H9 (cell line): ENCODE measurements around the gene RNF8. TPM values are rescaled to one million over a fixed set of nuclear protein-coding genes. Genes with fewer than 3 reads are reported as not detected.

Experiments used
- DNase-seq: peaks from one replicate; pipeline ENCODE4 v3.0.0-alpha.2; 2017
- H2AFZ ChIP-seq: one replicate; pipeline ENCODE4 v1.6.1; 2013; ENCODE audit warnings: mild to moderate bottlenecking, low read length, control low read depth, moderate library complexity
- H2AK5ac ChIP-seq: 2 replicates; pipeline ENCODE4 v1.6.1; 2013; ENCODE audit warnings: low read length, control low read depth, mixed read lengths; ENCODE audit not compliant: insufficient read length
- H2BK120ac ChIP-seq: one replicate; pipeline ENCODE4 v1.6.1; 2013; ENCODE audit warnings: low read depth, mild to moderate bottlenecking, low read length, control low read depth, inconsistent platforms; ENCODE audit not compliant: poor library complexity, severe bottlenecking
- H2BK12ac ChIP-seq: 2 replicates; pipeline ENCODE4 v1.6.1; 2013; ENCODE audit warnings: low read length, control low read depth, mixed read lengths, low read depth; ENCODE audit not compliant: insufficient read length
- H2BK15ac ChIP-seq: 2 replicates; pipeline ENCODE4 v1.6.1; 2013; ENCODE audit warnings: low read depth, low read length, control low read depth
- H2BK20ac ChIP-seq: one replicate; pipeline ENCODE4 v1.6.1; 2013; ENCODE audit warnings: low read depth, mild to moderate bottlenecking, low read length, control low read depth, inconsistent platforms; ENCODE audit not compliant: poor library complexity, severe bottlenecking
- H2BK5ac ChIP-seq: 2 replicates; pipeline ENCODE4 v1.6.1; 2013; ENCODE audit warnings: low read length, control low read depth, mixed read lengths; ENCODE audit not compliant: insufficient read length
- H3K14ac ChIP-seq: 2 replicates; pipeline ENCODE4 v1.6.1; 2013; ENCODE audit warnings: low read length, control low read depth; ENCODE audit not compliant: insufficient read depth
- H3K18ac ChIP-seq: 2 replicates; pipeline ENCODE4 v1.6.1; 2013; ENCODE audit warnings: low read depth, mild to moderate bottlenecking, mixed read lengths, low read length, control low read depth; ENCODE audit not compliant: insufficient read length
- H3K23ac ChIP-seq: 2 replicates; pipeline ENCODE4 v1.6.1; 2013; ENCODE audit warnings: low read length, control low read depth, mixed read lengths, low read depth; ENCODE audit not compliant: insufficient read length
- H3K23me2 ChIP-seq: 2 replicates; pipeline ENCODE4 v1.6.1; 2013; ENCODE audit warnings: low read depth, mild to moderate bottlenecking, mixed read lengths, low read length, control low read depth; ENCODE audit not compliant: insufficient read length, poor library complexity, severe bottlenecking
- H3K27ac ChIP-seq: 2 replicates; pipeline ENCODE4 v1.5.1; 2013; ENCODE audit warnings: low read length, control low read depth, mixed read lengths, low read depth; ENCODE audit not compliant: insufficient read length
- H3K27me3 ChIP-seq: 2 replicates; pipeline ENCODE4 v1.6.1; 2013; ENCODE audit warnings: low read length, control low read depth, inconsistent platforms; ENCODE audit not compliant: insufficient read depth
- H3K4ac ChIP-seq: 2 replicates; pipeline ENCODE4 v1.6.1; 2013; ENCODE audit warnings: low read depth, mild to moderate bottlenecking, control low read depth, inconsistent platforms, low read length, moderate library complexity
- H3K4me1 ChIP-seq: 2 replicates; pipeline ENCODE4 v1.6.1; 2013; ENCODE audit warnings: low read length, control low read depth, inconsistent platforms; ENCODE audit not compliant: insufficient read depth
- H3K4me2 ChIP-seq: 2 replicates; pipeline ENCODE4 v1.6.1; 2013; ENCODE audit warnings: low read length, control low read depth, mixed read lengths; ENCODE audit not compliant: insufficient read length, insufficient read depth
- H3K56ac ChIP-seq: 2 replicates; pipeline ENCODE4 v1.6.1; 2013; ENCODE audit warnings: low read depth, mild to moderate bottlenecking, mixed read lengths, low read length, control low read depth; ENCODE audit not compliant: insufficient read length
- H3K79me1 ChIP-seq: 2 replicates; pipeline ENCODE4 v1.6.1; 2013; ENCODE audit warnings: low read depth, mild to moderate bottlenecking, moderate library complexity, low read length, control low read depth, inconsistent platforms; ENCODE audit not compliant: insufficient read depth, poor library complexity, severe bottlenecking
- H3K79me2 ChIP-seq: 2 replicates; pipeline ENCODE4 v1.6.1; 2013; ENCODE audit warnings: low read length, control low read depth, inconsistent platforms; ENCODE audit not compliant: insufficient read depth
- H3K9ac ChIP-seq: 2 replicates; pipeline ENCODE4 v1.6.1; 2013; ENCODE audit warnings: low read length, control low read depth, mixed read lengths; ENCODE audit not compliant: insufficient read length; ENCODE audit errors: extremely low read depth
- H3K9me3 ChIP-seq: one replicate; pipeline ENCODE4 v1.6.1; 2013; ENCODE audit warnings: low read depth, low read length, inconsistent platforms; ENCODE audit not compliant: control insufficient read depth
- H3T11ph ChIP-seq: one replicate; pipeline ENCODE4 v1.6.1; 2013; ENCODE audit warnings: mild to moderate bottlenecking, low read length, control low read depth, inconsistent platforms
- H4K20me1 ChIP-seq: one replicate; pipeline ENCODE4 v1.6.1; 2013; ENCODE audit not compliant: control insufficient read depth, insufficient read length, insufficient read depth
- H4K5ac ChIP-seq: 2 replicates; pipeline ENCODE4 v1.6.1; 2013; ENCODE audit warnings: low read depth, mild to moderate bottlenecking, mixed read lengths, low read length, control low read depth; ENCODE audit not compliant: insufficient read length
- H4K8ac ChIP-seq: replicated peaks from 2 replicates; pipeline ENCODE4 v1.6.1; 2013; ENCODE audit warnings: low read length, control low read depth, mixed read lengths, low read depth; ENCODE audit not compliant: insufficient read length
- H4K91ac ChIP-seq: 2 replicates; pipeline ENCODE4 v1.6.1; 2013; ENCODE audit warnings: low read depth, mild to moderate bottlenecking, moderate library complexity, mixed read lengths, low read length, control low read depth; ENCODE audit not compliant: insufficient read length
- H3K27ac Mint-ChIP-seq, 3 experiments: 2 replicates in 2 of 3; 3 replicates in 1 of 3; pipeline ENCODE4 v1.8.0; 2020 to 2021; ENCODE audit warnings: mixed read lengths in 3 of 3, mild to moderate bottlenecking in 1 of 3, moderate library complexity in 1 of 3
- H3K27me3 Mint-ChIP-seq: 2 replicates; pipeline ENCODE4 v1.8.0; 2021; ENCODE audit warnings: low read depth, mild to moderate bottlenecking, moderate library complexity, mixed read lengths
- H3K36me3 Mint-ChIP-seq, 3 experiments: 2 replicates in 2 of 3; 3 replicates in 1 of 3; pipeline ENCODE4 v1.8.0; 2020 to 2021; ENCODE audit warnings: low read depth in 3 of 3, mixed read lengths in 3 of 3; ENCODE audit not compliant: insufficient read depth in 1 of 3
- H3K4me1 Mint-ChIP-seq, 2 experiments: 2 replicates each; pipeline ENCODE4 v1.8.0; 2020; ENCODE audit warnings: mixed read lengths in 2 of 2
- H3K4me3 Mint-ChIP-seq, 2 experiments: 2 replicates in 1 of 2; 3 replicates in 1 of 2; pipeline ENCODE4 v1.8.0; 2020 to 2021; ENCODE audit warnings: mild to moderate bottlenecking in 2 of 2, mixed read lengths in 2 of 2, moderate library complexity in 1 of 2
- H3K9me3 Mint-ChIP-seq, 2 experiments: 2 replicates in 1 of 2; 3 replicates in 1 of 2; pipeline ENCODE4 v1.8.0; 2020; ENCODE audit warnings: mild to moderate bottlenecking in 2 of 2, mixed read lengths in 2 of 2, moderate library complexity in 1 of 2
- WGBS: extraction: QIAGEN DNeasy Blood & Tissue Kit; methylation state at CpG from one replicate; pipeline ENCODE4 v1.1.7; 2013; ENCODE audit warnings: missing lambda C conversion rate, low lambda C conversion rate, mixed read lengths; ENCODE audit not compliant: insufficient read length; ENCODE audit errors: extremely low coverage; 5-methylcytosine and 5-hydroxymethylcytosine counted together
- total RNA-seq: library from RNA; stranded (reverse); gene quantifications from 2 replicates; pipeline ENCODE4 v1.2.1, GENCODE V29; 2021
- TF ChIP-seq, protein P1 (sequence below): fragments of 200-600 bp; sonication (generic); conservative IDR thresholded peaks from 3 replicates; pipeline ENCODE4 v1.8.0; 2021; ENCODE audit warnings: antibody characterized with exemption, mild to moderate bottlenecking

Gene RNF8
- total RNA-seq, 1 experiment from 2014 or later: 34.7 TPM

DNA sequence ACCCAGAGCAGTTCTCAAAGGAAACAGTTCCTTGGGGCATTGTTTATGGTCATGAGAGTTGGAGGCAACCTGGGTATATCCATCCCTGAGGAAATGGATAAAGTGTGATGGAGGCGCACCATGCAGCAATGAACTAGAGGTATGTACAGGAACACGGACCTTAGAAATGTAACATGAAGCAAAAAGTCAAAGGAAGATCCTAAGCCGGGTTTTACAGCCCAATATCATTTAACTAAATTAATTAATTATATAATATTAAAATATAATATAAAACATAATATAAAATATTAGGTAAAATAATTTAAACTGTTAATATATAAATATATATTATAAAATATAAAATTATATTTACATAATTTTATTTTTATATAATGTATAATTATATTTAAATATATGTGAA is 44.1 kb upstream of the RNF8 start:
- no peak overlapping the region for H2AFZ ChIP-seq
- H3K79me1 ChIP-seq: no peaks in the 10 kb centered on the region
- no CpG with 5 or more reads among the region's 3 CpGs for WGBS
- Mint-ChIP-seq H3K4me1 (no peaks in the 10 kb centered on the region; a peak in 1 of 4 replicates), H3K9me3 (no peaks in the 10 kb centered on the region; a peak in 1 of 5 replicates), H3K36me3 (peaks cover 2 to 29% (median 19%) of the 10 kb centered on the region in 3 experiments), H3K27ac (no peak overlapping the region), H3K27me3 (no peaks in the 10 kb centered on the region), H3K4me3 (no peak overlapping the region)
- no peak for DNase-seq
- H2BK120ac ChIP-seq: no peak overlapping the region
- H3K79me2 ChIP-seq: no peaks in the 10 kb centered on the region
- H3K27me3 ChIP-seq: no peaks in the 10 kb centered on the region
- H3K4me2 ChIP-seq: no peak overlapping the region
- no peak overlapping the region for H3K14ac ChIP-seq
- H2BK5ac ChIP-seq: no peak overlapping the region
- no peaks in the 10 kb centered on the region for H3K23me2 ChIP-seq
- no peak overlapping the region for H2AK5ac ChIP-seq
- H2BK20ac ChIP-seq: no peak overlapping the region
- no peak overlapping the region for H2BK15ac ChIP-seq
- no peak overlapping the region for H4K91ac ChIP-seq
- H3K4me1 ChIP-seq: no peaks in the 10 kb centered on the region
- no peak overlapping the region for H3T11ph ChIP-seq
- no peak overlapping the region for H3K18ac ChIP-seq
- H3K27ac ChIP-seq: no peak overlapping the region
- H4K20me1 ChIP-seq: no peaks in the 10 kb centered on the region
- H3K4ac ChIP-seq: no peak overlapping the region
- H4K5ac ChIP-seq: no peak overlapping the region
- no peak overlapping the region for H3K23ac ChIP-seq
- H3K9ac ChIP-seq: no peak overlapping the region
- no peaks in the 10 kb centered on the region for H3K9me3 ChIP-seq
- no peak overlapping the region for H3K56ac ChIP-seq
- no peak overlapping the region for H2BK12ac ChIP-seq
- no peak overlapping the region for H4K8ac ChIP-seq
- TF ChIP-seq, protein P1, sequence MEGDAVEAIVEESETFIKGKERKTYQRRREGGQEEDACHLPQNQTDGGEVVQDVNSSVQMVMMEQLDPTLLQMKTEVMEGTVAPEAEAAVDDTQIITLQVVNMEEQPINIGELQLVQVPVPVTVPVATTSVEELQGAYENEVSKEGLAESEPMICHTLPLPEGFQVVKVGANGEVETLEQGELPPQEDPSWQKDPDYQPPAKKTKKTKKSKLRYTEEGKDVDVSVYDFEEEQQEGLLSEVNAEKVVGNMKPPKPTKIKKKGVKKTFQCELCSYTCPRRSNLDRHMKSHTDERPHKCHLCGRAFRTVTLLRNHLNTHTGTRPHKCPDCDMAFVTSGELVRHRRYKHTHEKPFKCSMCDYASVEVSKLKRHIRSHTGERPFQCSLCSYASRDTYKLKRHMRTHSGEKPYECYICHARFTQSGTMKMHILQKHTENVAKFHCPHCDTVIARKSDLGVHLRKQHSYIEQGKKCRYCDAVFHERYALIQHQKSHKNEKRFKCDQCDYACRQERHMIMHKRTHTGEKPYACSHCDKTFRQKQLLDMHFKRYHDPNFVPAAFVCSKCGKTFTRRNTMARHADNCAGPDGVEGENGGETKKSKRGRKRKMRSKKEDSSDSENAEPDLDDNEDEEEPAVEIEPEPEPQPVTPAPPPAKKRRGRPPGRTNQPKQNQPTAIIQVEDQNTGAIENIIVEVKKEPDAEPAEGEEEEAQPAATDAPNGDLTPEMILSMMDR: no peak
